Embryonic facial prominence (tissue), 1 donor: ENCODE data around the gene TBL3.
A peak's percentile ranks its signal among the peaks of the same experiment; 100 is the strongest.
"Not testable (repeated sequence)": the region's sequence is repeated elsewhere in the genome, so short reads cannot be mapped to it uniquely, and the experiment has no call there.

ENCODE experiments used
- DNase-seq: peaks from one replicate; pipeline ENCODE4 v3.0.0-alpha.2; 2016; ENCODE audit errors: extremely low spot score

The TBL3 gene

GRCh38 chr16:1999866-2000514 is 28.1 kb downstream of the TBL3 start:
- no peak for DNase-seq

- DNase-seq = no peak
These were observed 29.2 kb downstream of the TBL3 start for GRCh38 chr16:2001035-2001434.

- no peak for DNase-seq
These were observed 29.9 kb downstream of the TBL3 start for GRCh38 chr16:2001456-2002355.

- no peak for DNase-seq
These were observed 30.8 kb downstream of the TBL3 start for GRCh38 chr16:2002406-2003230.

- DNase-seq = no peak
These were observed 31.5 kb downstream of the TBL3 start for GRCh38 chr16:2003231-2003826.

- DNase-seq = no peak
These were observed 32.2 kb downstream of the TBL3 start for GRCh38 chr16:2003827-2004641.

- DNase-seq = no peak
These were observed 33.1 kb downstream of the TBL3 start for GRCh38 chr16:2004795-2005517.

- no peak for DNase-seq
These were observed 33.8 kb downstream of the TBL3 start for GRCh38 chr16:2005646-2006045.

- DNase-seq = no peak
These were observed 34.5 kb downstream of the TBL3 start for GRCh38 chr16:2006317-2006716.

GRCh38 chr16:2007081-2007836 is 35.4 kb downstream of the TBL3 start:
- DNase-seq = no peak

GRCh38 chr16:2008009-2008526 is 36.2 kb downstream of the TBL3 start:
- DNase-seq = no peak

- no peak for DNase-seq
These were observed 36.8 kb downstream of the TBL3 start for GRCh38 chr16:2008631-2009163.

GRCh38 chr16:2009164-2009711 is 37.4 kb downstream of the TBL3 start:
- DNase-seq = no peak

- DNase-seq = peak; percentile 80
These were observed 38.1 kb downstream of the TBL3 start, which contains the start of gene ZNF598 for GRCh38 chr16:2009791-2010510. ZNF598 (minus strand) TSS chr16:2009821.

- not testable (repeated sequence) for DNase-seq
These were observed 39.9 kb downstream of the TBL3 start for GRCh38 chr16:2011726-2012125.

GRCh38 chr16:2013527-2013926 is 41.7 kb downstream of the TBL3 start:
- DNase-seq = no peak

GRCh38 chr16:2015117-2015946 is 43.5 kb downstream of the TBL3 start:
- DNase-seq = no peak
